Panc1 (cell line): ENCODE data around the gene DCAKD. TPM values are rescaled to one million over a fixed set of nuclear protein-coding genes. Genes with fewer than 3 reads are reported as not detected.

Source experiments
- ATAC-seq: fragments of 200-7000 bp; cut with Tn5 transposase; 2 replicates; pipeline ENCODE4 v1.9.1; 2020; ENCODE audit warnings: mild to moderate bottlenecking, moderate library complexity
- BruUV-seq: library from RNA; stranded (reverse); fragments of 400-500 nt; replicated peaks from 2 replicates; lab custom pipeline; 2021; lab: Mats Ljungman, UMichigan
- CTCF ChIA-PET: fragments of 300-600 bp; sonication (Branson Sonifier 250); formaldehyde crosslinking; loops from one replicate; lab custom pipeline; 2022; ENCODE audit warnings: antibody characterized with exemption; lab: Charles Lee
- POLR2A ChIA-PET: fragments of 300-600 bp; sonication (Branson Sonifier 250); formaldehyde crosslinking; loops from one replicate; lab custom pipeline; 2022; ENCODE audit warnings: antibody characterized with exemption; lab: Charles Lee
- DNase-seq: peaks from one replicate; pipeline ENCODE4 v3.0.0-alpha.2; 2010; ENCODE audit warnings: low read depth, low spot score
- H3K27ac ChIP-seq: 2 replicates; pipeline ENCODE4 v1.5.1; 2011; ENCODE audit warnings: mild to moderate bottlenecking, low read length, inconsistent platforms
- H3K27me3 ChIP-seq: fragments of 200-500 bp; sonication (Bioruptor generic); 2 replicates; pipeline ENCODE4 v1.6.0; 2014; ENCODE audit warnings: low read length, inconsistent platforms; ENCODE audit not compliant: control insufficient read depth, insufficient read depth
- H3K36me3 ChIP-seq: fragments of 200-500 bp; sonication (Bioruptor generic); 2 replicates; pipeline ENCODE4 v1.5.1; 2014; ENCODE audit warnings: inconsistent platforms, mild to moderate bottlenecking, low read length, moderate library complexity; ENCODE audit not compliant: control insufficient read depth, insufficient read depth
- H3K4me1 ChIP-seq: 2 replicates; pipeline ENCODE4 v1.5.1; 2011; ENCODE audit warnings: inconsistent platforms, mild to moderate bottlenecking, low read length, moderate library complexity; ENCODE audit not compliant: control insufficient read depth, insufficient read depth
- H3K4me3 ChIP-seq, 2 experiments: 2 replicates each; pipeline ENCODE4 v1.5.1; 2011 to 2012; ENCODE audit warnings: low read depth in 2 of 2, low read length in 2 of 2, mild to moderate bottlenecking in 2 of 2, inconsistent platforms in 1 of 2, moderate library complexity in 1 of 2
- H3K9me3 ChIP-seq: fragments of 200-500 bp; sonication (Bioruptor generic); 2 replicates; pipeline ENCODE4 v1.5.1; 2014; ENCODE audit warnings: low read depth, mild to moderate bottlenecking, inconsistent platforms, low read length, moderate library complexity; ENCODE audit not compliant: control insufficient read depth, insufficient read depth
- CTCF ChIP-seq: fragments of 450-650 bp; IDR thresholded peaks from 2 replicates; pipeline ENCODE4 v1.5.1; 2017; ENCODE audit warnings: mild to moderate bottlenecking
- POLR2AphosphoS5 ChIP-seq: IDR thresholded peaks from 2 replicates; pipeline ENCODE4 v1.6.1; 2012; ENCODE audit warnings: mild to moderate bottlenecking, low read depth, low read length, moderate library complexity
- SIN3A ChIP-seq: IDR thresholded peaks from 2 replicates; pipeline ENCODE4 v1.6.1; 2012; ENCODE audit warnings: low read depth, mild to moderate bottlenecking, low read length, moderate library complexity, borderline replicate concordance; ENCODE audit not compliant: insufficient read depth
- TCF7L2 ChIP-seq: IDR thresholded peaks from 2 replicates; pipeline ENCODE4 v1.6.1; 2011; ENCODE audit warnings: mild to moderate bottlenecking, low read depth, low read length, inconsistent platforms
- in situ Hi-C: cut with HindIII; loops from 2 replicates; pipeline ENCODE4 v1.10.0; 2016; ENCODE audit warnings: low sequenced_read_pairs, low pct_unique_long_range_greater_than_20kb
- intact Hi-C: fragments of 100-400 bp; cut with micrococcal nuclease; formaldehyde crosslinking; loops from one replicate; pipeline ENCODE4 v1.10.0; 2022; ENCODE audit not compliant: unreplicated experiment
- total RNA-seq: library from RNA; stranded (reverse); gene quantifications from one replicate; pipeline ENCODE4 v1.2.1, GENCODE V29; 2021; ENCODE audit not compliant: unreplicated experiment
- TF ChIP-seq, protein P1 (sequence below), 2 experiments: IDR thresholded peaks; 2 replicates each; pipeline ENCODE4 v1.6.1; 2011 to 2012; ENCODE audit warnings: low read depth in 2 of 2, control low read depth in 1 of 2, low read length in 1 of 2, mild to moderate bottlenecking in 1 of 2, moderate library complexity in 1 of 2; ENCODE audit not compliant: insufficient read depth in 1 of 2

The DCAKD gene
- total RNA-seq, 1 experiment from 2014 or later: 24.3 TPM

GRCh38 chr17:45091778-45092425 lies 40.5 kb upstream of the DCAKD start:
- DNase-seq (no peak), ATAC-seq (no peak)
- in situ Hi-C loops (no loop called here), intact Hi-C loops (no loop called here)
- no peaks in the 10 kb centered on the region for H3K9me3 ChIP-seq
- no TSS peak for BruUV-seq
- ChIA-PET CTCF (no interaction called here), POLR2A (no interaction called here)
- no peak overlapping the region for H3K4me3 ChIP-seq
- peaks cover 11% of the 10 kb centered on the region for H3K4me1 ChIP-seq
- peaks cover 8% of the 10 kb centered on the region for H3K36me3 ChIP-seq
- no peaks in the 10 kb centered on the region for H3K27me3 ChIP-seq
- no peak overlapping the region; the same call in 1 of the 2 replicates for H3K27ac ChIP-seq
- TF ChIP-seq, protein P1, sequence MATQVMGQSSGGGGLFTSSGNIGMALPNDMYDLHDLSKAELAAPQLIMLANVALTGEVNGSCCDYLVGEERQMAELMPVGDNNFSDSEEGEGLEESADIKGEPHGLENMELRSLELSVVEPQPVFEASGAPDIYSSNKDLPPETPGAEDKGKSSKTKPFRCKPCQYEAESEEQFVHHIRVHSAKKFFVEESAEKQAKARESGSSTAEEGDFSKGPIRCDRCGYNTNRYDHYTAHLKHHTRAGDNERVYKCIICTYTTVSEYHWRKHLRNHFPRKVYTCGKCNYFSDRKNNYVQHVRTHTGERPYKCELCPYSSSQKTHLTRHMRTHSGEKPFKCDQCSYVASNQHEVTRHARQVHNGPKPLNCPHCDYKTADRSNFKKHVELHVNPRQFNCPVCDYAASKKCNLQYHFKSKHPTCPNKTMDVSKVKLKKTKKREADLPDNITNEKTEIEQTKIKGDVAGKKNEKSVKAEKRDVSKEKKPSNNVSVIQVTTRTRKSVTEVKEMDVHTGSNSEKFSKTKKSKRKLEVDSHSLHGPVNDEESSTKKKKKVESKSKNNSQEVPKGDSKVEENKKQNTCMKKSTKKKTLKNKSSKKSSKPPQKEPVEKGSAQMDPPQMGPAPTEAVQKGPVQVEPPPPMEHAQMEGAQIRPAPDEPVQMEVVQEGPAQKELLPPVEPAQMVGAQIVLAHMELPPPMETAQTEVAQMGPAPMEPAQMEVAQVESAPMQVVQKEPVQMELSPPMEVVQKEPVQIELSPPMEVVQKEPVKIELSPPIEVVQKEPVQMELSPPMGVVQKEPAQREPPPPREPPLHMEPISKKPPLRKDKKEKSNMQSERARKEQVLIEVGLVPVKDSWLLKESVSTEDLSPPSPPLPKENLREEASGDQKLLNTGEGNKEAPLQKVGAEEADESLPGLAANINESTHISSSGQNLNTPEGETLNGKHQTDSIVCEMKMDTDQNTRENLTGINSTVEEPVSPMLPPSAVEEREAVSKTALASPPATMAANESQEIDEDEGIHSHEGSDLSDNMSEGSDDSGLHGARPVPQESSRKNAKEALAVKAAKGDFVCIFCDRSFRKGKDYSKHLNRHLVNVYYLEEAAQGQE (IDR thresholded peaks at IDR 0.05; ENCODE audit: insufficient read depth in 1 of 2, low read depth in 2 of 2, low read length in 1 of 2): no peak
- TF ChIP-seq POLR2AphosphoS5: no peak
- no peak for TF ChIP-seq TCF7L2
- TF ChIP-seq CTCF: no peak
- no peak for TF ChIP-seq SIN3A

GRCh38 chr17:45090711-45091110 lies 39.3 kb upstream of the DCAKD start:
- TF ChIP-seq CTCF (no peak), SIN3A (no peak), TCF7L2 (no peak), POLR2AphosphoS5 (no peak)
- TF ChIP-seq, protein P1 (IDR thresholded peaks at IDR 0.05; ENCODE audit: insufficient read depth in 1 of 2, low read depth in 2 of 2, low read length in 1 of 2): no peak
- intact Hi-C loops (no loop called here), in situ Hi-C loops (no loop called here)
- ChIA-PET POLR2A (no interaction called here), CTCF (no interaction called here)
- DNase-seq (no peak), ATAC-seq (no peak)
- H3K9me3 ChIP-seq: no peaks in the 10 kb centered on the region
- no peaks in the 10 kb centered on the region for H3K27me3 ChIP-seq
- peaks cover 11% of the 10 kb centered on the region for H3K4me1 ChIP-seq
- no peak overlapping the region for H3K4me3 ChIP-seq
- H3K27ac ChIP-seq: no peak overlapping the region
- BruUV-seq: no TSS peak
- H3K36me3 ChIP-seq: peaks cover 8% of the 10 kb centered on the region
